Panc1 (cell line): ENCODE data around the gene ASH1L.

Experiments used
- POLR2AphosphoS5 ChIP-seq: IDR thresholded peaks from 2 replicates; pipeline ENCODE4 v1.6.1; 2012; ENCODE audit warnings: mild to moderate bottlenecking, low read depth, low read length, moderate library complexity
- TF ChIP-seq, protein P1 (sequence below): fragments of 450-650 bp; IDR thresholded peaks from 2 replicates; pipeline ENCODE4 v1.5.1; 2017; ENCODE audit warnings: mild to moderate bottlenecking
- TF ChIP-seq, protein P2 (sequence below), 2 experiments: IDR thresholded peaks; 2 replicates each; pipeline ENCODE4 v1.6.1; 2011 to 2012; ENCODE audit warnings: low read depth in 2 of 2, control low read depth in 1 of 2, low read length in 1 of 2, mild to moderate bottlenecking in 1 of 2, moderate library complexity in 1 of 2; ENCODE audit not compliant: insufficient read depth in 1 of 2

DNA sequence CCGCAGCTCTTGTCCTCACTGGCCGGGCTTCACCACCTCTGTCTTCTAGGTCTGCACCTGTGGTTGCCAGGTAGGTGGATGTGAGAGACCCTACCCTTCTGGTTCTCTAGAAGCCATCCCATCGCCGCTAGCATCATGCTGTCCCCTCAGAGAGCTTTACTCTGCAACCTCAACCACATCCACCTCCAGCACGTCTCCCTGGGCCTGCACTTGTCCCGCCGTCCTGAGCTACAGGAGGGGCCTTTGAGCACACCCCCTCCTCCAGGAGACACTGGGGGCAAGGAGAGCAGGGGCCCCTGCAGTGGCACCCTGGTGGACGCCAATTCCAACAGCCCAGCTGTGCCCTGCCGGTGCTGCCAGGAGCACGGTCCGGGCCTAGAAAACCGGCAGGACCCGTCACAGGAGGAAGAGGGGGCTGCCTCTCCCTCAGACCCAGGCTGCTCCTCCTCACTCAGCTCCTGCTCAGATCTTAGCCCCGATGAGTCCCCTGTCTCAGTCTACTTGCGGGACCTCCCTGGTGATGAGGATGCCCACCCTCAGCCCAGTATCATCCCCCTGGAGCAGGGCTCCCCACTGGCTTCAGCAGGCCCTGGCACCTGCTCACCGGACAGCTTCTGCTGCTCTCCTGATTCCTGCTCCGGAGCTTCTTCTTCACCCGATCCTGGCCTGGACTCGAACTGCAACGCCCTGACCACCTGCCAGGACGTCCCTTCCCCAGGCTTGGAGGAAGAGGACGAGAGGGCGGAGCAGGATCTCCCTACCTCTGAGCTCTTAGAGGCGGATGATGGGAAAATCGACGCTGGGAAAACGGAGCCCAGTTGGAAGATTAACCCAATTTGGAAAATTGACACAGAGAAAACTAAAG lies 240.7 kb downstream of the ASH1L start:
- no peak; the same call in 1 of the 2 replicates for TF ChIP-seq POLR2AphosphoS5
- TF ChIP-seq, protein P1, sequence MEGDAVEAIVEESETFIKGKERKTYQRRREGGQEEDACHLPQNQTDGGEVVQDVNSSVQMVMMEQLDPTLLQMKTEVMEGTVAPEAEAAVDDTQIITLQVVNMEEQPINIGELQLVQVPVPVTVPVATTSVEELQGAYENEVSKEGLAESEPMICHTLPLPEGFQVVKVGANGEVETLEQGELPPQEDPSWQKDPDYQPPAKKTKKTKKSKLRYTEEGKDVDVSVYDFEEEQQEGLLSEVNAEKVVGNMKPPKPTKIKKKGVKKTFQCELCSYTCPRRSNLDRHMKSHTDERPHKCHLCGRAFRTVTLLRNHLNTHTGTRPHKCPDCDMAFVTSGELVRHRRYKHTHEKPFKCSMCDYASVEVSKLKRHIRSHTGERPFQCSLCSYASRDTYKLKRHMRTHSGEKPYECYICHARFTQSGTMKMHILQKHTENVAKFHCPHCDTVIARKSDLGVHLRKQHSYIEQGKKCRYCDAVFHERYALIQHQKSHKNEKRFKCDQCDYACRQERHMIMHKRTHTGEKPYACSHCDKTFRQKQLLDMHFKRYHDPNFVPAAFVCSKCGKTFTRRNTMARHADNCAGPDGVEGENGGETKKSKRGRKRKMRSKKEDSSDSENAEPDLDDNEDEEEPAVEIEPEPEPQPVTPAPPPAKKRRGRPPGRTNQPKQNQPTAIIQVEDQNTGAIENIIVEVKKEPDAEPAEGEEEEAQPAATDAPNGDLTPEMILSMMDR, result no peak
- TF ChIP-seq, protein P2, sequence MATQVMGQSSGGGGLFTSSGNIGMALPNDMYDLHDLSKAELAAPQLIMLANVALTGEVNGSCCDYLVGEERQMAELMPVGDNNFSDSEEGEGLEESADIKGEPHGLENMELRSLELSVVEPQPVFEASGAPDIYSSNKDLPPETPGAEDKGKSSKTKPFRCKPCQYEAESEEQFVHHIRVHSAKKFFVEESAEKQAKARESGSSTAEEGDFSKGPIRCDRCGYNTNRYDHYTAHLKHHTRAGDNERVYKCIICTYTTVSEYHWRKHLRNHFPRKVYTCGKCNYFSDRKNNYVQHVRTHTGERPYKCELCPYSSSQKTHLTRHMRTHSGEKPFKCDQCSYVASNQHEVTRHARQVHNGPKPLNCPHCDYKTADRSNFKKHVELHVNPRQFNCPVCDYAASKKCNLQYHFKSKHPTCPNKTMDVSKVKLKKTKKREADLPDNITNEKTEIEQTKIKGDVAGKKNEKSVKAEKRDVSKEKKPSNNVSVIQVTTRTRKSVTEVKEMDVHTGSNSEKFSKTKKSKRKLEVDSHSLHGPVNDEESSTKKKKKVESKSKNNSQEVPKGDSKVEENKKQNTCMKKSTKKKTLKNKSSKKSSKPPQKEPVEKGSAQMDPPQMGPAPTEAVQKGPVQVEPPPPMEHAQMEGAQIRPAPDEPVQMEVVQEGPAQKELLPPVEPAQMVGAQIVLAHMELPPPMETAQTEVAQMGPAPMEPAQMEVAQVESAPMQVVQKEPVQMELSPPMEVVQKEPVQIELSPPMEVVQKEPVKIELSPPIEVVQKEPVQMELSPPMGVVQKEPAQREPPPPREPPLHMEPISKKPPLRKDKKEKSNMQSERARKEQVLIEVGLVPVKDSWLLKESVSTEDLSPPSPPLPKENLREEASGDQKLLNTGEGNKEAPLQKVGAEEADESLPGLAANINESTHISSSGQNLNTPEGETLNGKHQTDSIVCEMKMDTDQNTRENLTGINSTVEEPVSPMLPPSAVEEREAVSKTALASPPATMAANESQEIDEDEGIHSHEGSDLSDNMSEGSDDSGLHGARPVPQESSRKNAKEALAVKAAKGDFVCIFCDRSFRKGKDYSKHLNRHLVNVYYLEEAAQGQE (IDR thresholded peaks at IDR 0.05; ENCODE audit: insufficient read depth in 1 of 2, low read depth in 2 of 2, low read length in 1 of 2), result no peak
